HepG2 (cell line): Measurements from ENCODE around the gene DLG4. TPM values are rescaled to one million over a fixed set of nuclear protein-coding genes. Genes with fewer than 3 reads are reported as not detected.

Experiments
- ARID3A ChIP-seq: IDR thresholded peaks from 2 replicates; pipeline ENCODE4 v1.6.1; 2012; ENCODE audit warnings: low read depth, low read length, improper control_type of control experiment
- ARID4A ChIP-seq: sonication (generic); formaldehyde crosslinking; IDR thresholded peaks from 2 replicates; pipeline ENCODE4 v1.5.0; 2020; ENCODE audit warnings: mild to moderate bottlenecking, missing genetic modification reagents, borderline replicate concordance
- CBX5 ChIP-seq: sonication (generic); formaldehyde crosslinking; IDR thresholded peaks from 2 replicates; pipeline ENCODE4 v1.4.0; 2020; ENCODE audit warnings: missing genetic modification reagents, borderline replicate concordance
- CC2D1A ChIP-seq: sonication (generic); formaldehyde crosslinking; IDR thresholded peaks from 2 replicates; pipeline ENCODE4 v1.8.1; 2023; ENCODE audit warnings: mild to moderate bottlenecking, missing genetic modification reagents
- FOXK1 ChIP-seq: sonication (generic); formaldehyde crosslinking; IDR thresholded peaks from 2 replicates; pipeline ENCODE4 v1.4.0; 2020; ENCODE audit warnings: low read depth, missing genetic modification reagents, borderline replicate concordance
- FOXK2 ChIP-seq: fragments of 450-650 bp; IDR thresholded peaks from 2 replicates; pipeline ENCODE4 v1.6.1; 2016
- GABPA ChIP-seq, 2 experiments: IDR thresholded peaks; 2 replicates each; pipeline ENCODE4 v1.6.1; 2011 to 2016; ENCODE audit warnings: low read depth in 2 of 2, low read length in 1 of 2, missing biosample characterization in 1 of 2, missing genetic modification characterization in 1 of 2
- NFIC ChIP-seq: IDR thresholded peaks from 2 replicates; pipeline ENCODE4 v1.6.1; 2012; ENCODE audit warnings: mild to moderate bottlenecking, low read length, inconsistent platforms
- NFYB ChIP-seq: sonication (generic); formaldehyde crosslinking; IDR thresholded peaks from 2 replicates; pipeline ENCODE4 v1.4.0; 2020; ENCODE audit warnings: missing genetic modification reagents
- PLSCR1 ChIP-seq: sonication (generic); formaldehyde crosslinking; IDR thresholded peaks from 2 replicates; pipeline ENCODE4 v1.5.0; 2020; ENCODE audit warnings: missing genetic modification reagents, mild to moderate bottlenecking, borderline replicate concordance
- SP4 ChIP-seq: sonication (generic); formaldehyde crosslinking; IDR thresholded peaks from 2 replicates; pipeline ENCODE4 v1.8.1; 2023; ENCODE audit warnings: mild to moderate bottlenecking, missing genetic modification reagents
- TBX3 ChIP-seq: fragments of 450-650 bp; IDR thresholded peaks from 2 replicates; pipeline ENCODE4 v1.6.1; 2017; ENCODE audit warnings: antibody characterized with exemption, mild to moderate bottlenecking, inconsistent platforms, borderline replicate concordance
- YEATS2 ChIP-seq: sonication (generic); formaldehyde crosslinking; IDR thresholded peaks from 2 replicates; pipeline ENCODE4 v1.4.0; 2020; ENCODE audit warnings: missing genetic modification reagents, borderline replicate concordance
- ZNF646 ChIP-seq: sonication (generic); formaldehyde crosslinking; IDR thresholded peaks from 2 replicates; pipeline ENCODE4 v1.9.0; 2021; ENCODE audit warnings: mild to moderate bottlenecking, missing genetic modification reagents
- polyA plus RNA-seq, 8 experiments: library from polyadenylated mRNA; depleted of rRNA in 3 of 8; stranded (reverse) in 7 of 8; unstranded in 1 of 8; fragments of >200 nt; fragmentation: Illumina TruSeq in 4 of 8; extraction: Trizol in 4 of 8; gene quantifications; 2 replicates each; pipeline versions ENCODE4 v1.2.1 to v1.2.3, GENCODE V29; 2011 to 2016; ENCODE audit warnings: low read depth in 4 of 8, missing spikeins in 1 of 8, mixed read lengths in 1 of 8; ENCODE audit not compliant: insufficient read depth in 1 of 8
- total RNA-seq, 5 experiments: library from RNA; depleted of rRNA; stranded (reverse); fragments of >200 nt; fragmentation: Illumina TruSeq; extraction: Trizol; gene quantifications; 2 replicates each; pipeline ENCODE4 v1.2.3, GENCODE V29; 2016; ENCODE audit warnings: low read depth in 1 of 5

DLG4 gene
- total and polyA plus RNA-seq, 2 of the 13 experiments (the other 11 are each of a cell fraction or from before 2014, with no cell fraction given), result 0.71 to 4.3 TPM

GRCh38 chr17:7252176-7253043 lies 32.8 kb upstream of the DLG4 start, which contains the start of gene ELP5 (continued):
- TF ChIP-seq ZNF646, result no peak
- TF ChIP-seq FOXK2, result 0 out of 2 replicates have a peak, but pooled peaks have one; percentile 36
- peak; percentile 82; the same call in 1 of the 2 replicates for TF ChIP-seq CBX5 (CRISPR knock-in tag)
- TF ChIP-seq NFIC, result no peak
- TF ChIP-seq SP4 (CRISPR knock-in tag), result no peak; the same call in none of the 2 replicates
- TF ChIP-seq GABPA (IDR thresholded peaks at IDR 0.05; ENCODE audit: low read depth, low read length), result peak; percentile 44
- TF ChIP-seq GABPA (CRISPR knock-in tag; IDR thresholded peaks at IDR 0.05; ENCODE audit: low read depth), result 0 out of 2 replicates have a peak, but pooled peaks have one; percentile 2
- TF ChIP-seq TBX3, result peak; percentile 37; the same call in 1 of the 2 replicates
- TF ChIP-seq YEATS2 (CRISPR knock-in tag), result peak; percentile 74
- TF ChIP-seq PLSCR1 (CRISPR knock-in tag), result no peak
- TF ChIP-seq FOXK1, result 0 out of 2 replicates have a peak, but pooled peaks have one; percentile 1
- TF ChIP-seq CC2D1A (CRISPR knock-in tag), result no peak
- TF ChIP-seq NFYB (CRISPR knock-in tag), result peak; percentile 35; the same call in 1 of the 2 replicates
- TF ChIP-seq ARID3A, result peak; percentile 16; the same call in 1 of the 2 replicates
- peak; percentile 90 for TF ChIP-seq ARID4A (CRISPR knock-in tag)
